ENCODE results near the gene RPL27A. TPM values are rescaled to one million over a fixed set of nuclear protein-coding genes. Genes with fewer than 3 reads are reported as not detected.

Gene RPL27A
- total RNA-seq, 2 donors from 2014 or later = 701 to 1,045 TPM

DNA sequence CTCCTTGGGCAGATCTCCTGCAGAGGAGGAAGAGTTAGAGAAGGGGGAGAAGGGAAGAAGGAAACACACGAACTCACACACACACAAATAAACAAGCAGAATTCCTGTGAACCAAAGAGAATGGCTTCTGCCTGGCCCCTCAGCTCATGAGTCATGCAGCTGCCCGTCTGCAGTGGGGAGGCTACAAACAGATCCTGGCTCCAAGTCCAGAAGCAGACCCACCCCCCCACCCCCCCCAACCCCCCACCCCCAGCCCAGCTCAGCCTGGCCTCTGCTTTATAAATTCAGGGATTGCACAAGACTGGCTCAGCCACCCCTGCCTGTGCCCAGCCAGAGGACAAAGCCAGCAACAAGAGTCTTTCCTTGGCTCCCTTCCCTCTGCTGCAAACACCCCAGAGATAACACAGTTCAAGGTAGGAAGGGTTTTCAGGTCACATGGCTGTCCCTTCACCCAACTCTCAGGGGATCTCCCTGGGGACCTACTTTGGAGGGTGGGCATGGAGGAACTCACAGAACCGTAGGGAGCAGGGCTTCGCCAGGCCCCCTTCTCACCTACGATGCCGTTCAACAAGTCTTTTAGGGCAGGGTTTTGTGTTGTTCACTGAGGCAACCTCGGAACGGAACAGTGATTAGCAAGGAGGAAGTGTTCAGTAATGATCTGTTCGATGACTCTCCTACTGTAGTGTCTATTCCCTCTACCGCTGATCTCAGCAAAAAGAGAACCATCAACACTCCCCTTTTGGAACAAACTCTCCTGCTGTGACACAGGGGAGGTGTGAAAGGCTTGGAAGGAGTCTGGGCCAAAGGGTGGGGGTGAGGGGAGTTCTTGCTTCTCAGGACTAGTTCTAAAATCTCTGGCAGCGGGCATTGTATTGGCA, 35.5 kb downstream of the RPL27A start:
- H3K4me1 ChIP-seq = peaks cover 15% of the 10 kb centered on the region

DNA sequence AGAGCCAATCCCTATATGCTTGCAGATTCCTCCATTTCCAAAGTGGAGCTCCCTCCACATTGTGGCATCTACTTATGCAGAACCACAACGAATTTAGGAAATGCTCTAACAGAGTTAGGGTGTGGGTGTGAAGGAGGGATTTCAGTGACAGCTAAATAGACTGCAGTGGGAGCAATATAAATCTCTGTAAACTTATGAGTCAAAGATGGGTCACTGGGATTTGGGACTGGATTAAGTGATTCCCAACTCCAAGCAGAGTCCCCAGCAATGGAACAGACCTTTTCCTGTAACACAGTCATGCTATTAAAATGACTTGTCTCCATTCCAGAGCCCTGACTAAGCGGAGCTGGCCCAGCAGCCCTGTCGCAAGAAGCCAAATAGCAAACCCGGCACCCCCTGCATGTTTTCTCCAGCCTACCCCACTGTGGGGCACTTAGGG, 36.6 kb downstream of the RPL27A start:
- H3K4me1 ChIP-seq = peaks cover 15% of the 10 kb centered on the region
- peak overlapping the region; percentile 70 for H3K27ac ChIP-seq
- intact Hi-C loops (cut with DNase I) = no loop called here
- TF ChIP-seq CTCF (IDR thresholded peaks at IDR 0.05) = no peak
- H3K9me3 ChIP-seq = no peaks in the 10 kb centered on the region
- no peak overlapping the region for H3K4me3 ChIP-seq
- no peaks in the 10 kb centered on the region for H3K36me3 ChIP-seq
- DNase-seq = no peak
- no peaks in the 10 kb centered on the region for H3K27me3 ChIP-seq
- H3K9ac ChIP-seq (ENCODE audit: low read depth in 2 of 2, low read length in 2 of 2) = peak overlapping the region in 1 of 2 donors; percentile 51

More for the DNA sequence above, 35.5 kb downstream of the RPL27A start:
- Histone ChIP-seq H3K4me3 (no peak overlapping the region), H3K9me3 (no peaks in the 10 kb centered on the region), H3K27me3 (no peaks in the 10 kb centered on the region), H3K9ac (ENCODE audit: low read depth in 2 of 2, low read length in 2 of 2) (peak overlapping the region in 1 of 2 donors; percentile 51), H3K27ac (peak overlapping the region; percentile 71), H3K36me3 (no peaks in the 10 kb centered on the region)
- DNase-seq = no peak
- intact Hi-C loops (cut with DNase I) = no loop called here
- no peak for TF ChIP-seq CTCF (IDR thresholded peaks at IDR 0.05)

- H3K27me3 ChIP-seq = no peaks in the 10 kb centered on the region
- H3K27ac ChIP-seq = peak overlapping the region; percentile 70
- H3K9me3 ChIP-seq = no peaks in the 10 kb centered on the region
- H3K36me3 ChIP-seq = no peaks in the 10 kb centered on the region
- H3K4me3 ChIP-seq = no peak overlapping the region
- H3K4me1 ChIP-seq = peaks cover 15% of the 10 kb centered on the region
- intact Hi-C loops (cut with DNase I) = no loop called here
- H3K9ac ChIP-seq (ENCODE audit: low read depth in 2 of 2, low read length in 2 of 2) = peak overlapping the region in 1 of 2 donors; percentile 7
- no peak for DNase-seq
- no peak for TF ChIP-seq CTCF (IDR thresholded peaks at IDR 0.05)
Observed at GRCh38 chr11:8719721-8720120, 37.1 kb downstream of the RPL27A start.

- no peaks in the 10 kb centered on the region for H3K36me3 ChIP-seq
- no peak overlapping the region for H3K4me3 ChIP-seq
- H3K4me1 ChIP-seq = peaks cover 15% of the 10 kb centered on the region
Observed at GRCh38 chr11:8720352-8720751, 37.8 kb downstream of the RPL27A start.

More at GRCh38 chr11:8720352-8720751, 37.8 kb downstream of the RPL27A start:
- DNase-seq = no peak
- Histone ChIP-seq H3K27ac (peak overlapping the region; percentile 70), H3K27me3 (no peaks in the 10 kb centered on the region), H3K9ac (ENCODE audit: low read depth in 2 of 2, low read length in 2 of 2) (peak overlapping the region in 1 of 2 donors; percentile 42), H3K9me3 (no peaks in the 10 kb centered on the region)
- TF ChIP-seq CTCF (IDR thresholded peaks at IDR 0.05) = no peak
- intact Hi-C loops (cut with DNase I) = no loop called here

All from colonic mucosa (tissue), 4 donors.